Measurements from ENCODE around the gene LNP1.

LNP1 gene

GRCh38 chr3:100404250-100404548 is 2.9 kb downstream of the LNP1 start:
- Histone ChIP-seq H2AFZ (ENCODE audit: low read depth, low read length) (no peak overlapping the region), H4K20me1 (ENCODE audit: insufficient read depth, low read length) (peaks cover 13% of the 10 kb centered on the region; the same call in 1 of the 2 replicates), H3K27me3 (ENCODE audit: insufficient read depth, low read length, poor library complexity) (no peaks in the 10 kb centered on the region), H3K9me3 (ENCODE audit: insufficient read depth, low read length, severe bottlenecking) (no peaks in the 10 kb centered on the region), H3K27ac (ENCODE audit: low read length) (no peak overlapping the region), H3K4me3 (ENCODE audit: low read depth in 1 of 2, low read length in 2 of 2) (peak overlapping the region in 1 of 2 experiments; percentile 98; a peak in 1 of 4 replicates), H3K4me1 (ENCODE audit: insufficient read depth, low read length) (peaks cover 36% of the 10 kb centered on the region), H3K4me2 (ENCODE audit: insufficient read depth, low read length) (peak overlapping the region; percentile 87), H3K9ac (ENCODE audit: low read depth, low read length) (no peak overlapping the region), H3K79me2 (ENCODE audit: insufficient read depth, low read length) (peaks cover 45% of the 10 kb centered on the region), H3K36me3 (ENCODE audit: insufficient read depth, low read length) (peaks cover 6% of the 10 kb centered on the region)
- no peak for ATAC-seq (ENCODE audit: insufficient read depth, low read depth)
- DNase-seq: no peak
- TF ChIP-seq CTCF (IDR thresholded peaks at IDR 0.05; ENCODE audit: borderline replicate concordance, extremely low read depth, low read length, poor library complexity, severe bottlenecking) (no peak), EZH2 (IDR thresholded peaks at IDR 0.05; ENCODE audit: borderline replicate concordance, low read depth, low read length, severe bottlenecking) (no peak)

- H3K79me2 ChIP-seq (ENCODE audit: insufficient read depth, low read length): peaks cover 25% of the 10 kb centered on the region
- H3K4me2 ChIP-seq (ENCODE audit: insufficient read depth, low read length): no peak overlapping the region
Measured at GRCh38 chr3:100407164-100407563, 5.8 kb downstream of the LNP1 start.

GRCh38 chr3:100407977-100408532 is 6.7 kb downstream of the LNP1 start:
- H3K27ac ChIP-seq (ENCODE audit: low read length): no peak overlapping the region
- no peaks in the 10 kb centered on the region for H3K27me3 ChIP-seq (ENCODE audit: insufficient read depth, low read length, poor library complexity)
- H3K36me3 ChIP-seq (ENCODE audit: insufficient read depth, low read length): peaks cover 6% of the 10 kb centered on the region; the same call in 1 of the 2 replicates
- peaks cover 16% of the 10 kb centered on the region for H3K79me2 ChIP-seq (ENCODE audit: insufficient read depth, low read length)
- H3K4me1 ChIP-seq (ENCODE audit: insufficient read depth, low read length): peaks cover 15% of the 10 kb centered on the region
- ATAC-seq (ENCODE audit: insufficient read depth, low read depth): no peak
- no peak overlapping the region for H3K4me3 ChIP-seq (ENCODE audit: low read depth in 1 of 2, low read length in 2 of 2)
- TF ChIP-seq EZH2 (IDR thresholded peaks at IDR 0.05; ENCODE audit: borderline replicate concordance, low read depth, low read length, severe bottlenecking) (no peak), CTCF (IDR thresholded peaks at IDR 0.05; ENCODE audit: borderline replicate concordance, extremely low read depth, low read length, poor library complexity, severe bottlenecking) (no peak)
- peaks cover 3% of the 10 kb centered on the region for H3K9me3 ChIP-seq (ENCODE audit: insufficient read depth, low read length, severe bottlenecking)
- no peak for DNase-seq
- H3K9ac ChIP-seq (ENCODE audit: low read depth, low read length): no peak overlapping the region
- no peak overlapping the region for H3K4me2 ChIP-seq (ENCODE audit: insufficient read depth, low read length)
- no peaks in the 10 kb centered on the region for H4K20me1 ChIP-seq (ENCODE audit: insufficient read depth, low read length)
- no peak overlapping the region for H2AFZ ChIP-seq (ENCODE audit: low read depth, low read length)

More at GRCh38 chr3:100407164-100407563, 5.8 kb downstream of the LNP1 start:
- H3K27me3 ChIP-seq (ENCODE audit: insufficient read depth, low read length, poor library complexity): no peaks in the 10 kb centered on the region
- DNase-seq: no peak
- H2AFZ ChIP-seq (ENCODE audit: low read depth, low read length): no peak overlapping the region
- no peak overlapping the region for H3K27ac ChIP-seq (ENCODE audit: low read length)
- H3K9me3 ChIP-seq (ENCODE audit: insufficient read depth, low read length, severe bottlenecking): peaks cover 3% of the 10 kb centered on the region
- TF ChIP-seq EZH2 (IDR thresholded peaks at IDR 0.05; ENCODE audit: borderline replicate concordance, low read depth, low read length, severe bottlenecking) (no peak), CTCF (IDR thresholded peaks at IDR 0.05; ENCODE audit: borderline replicate concordance, extremely low read depth, low read length, poor library complexity, severe bottlenecking) (no peak)
- no peak overlapping the region for H3K9ac ChIP-seq (ENCODE audit: low read depth, low read length)
- ATAC-seq (ENCODE audit: insufficient read depth, low read depth): no peak
- H4K20me1 ChIP-seq (ENCODE audit: insufficient read depth, low read length): no peaks in the 10 kb centered on the region
- H3K4me1 ChIP-seq (ENCODE audit: insufficient read depth, low read length): peaks cover 24% of the 10 kb centered on the region
- peaks cover 6% of the 10 kb centered on the region; the same call in 1 of the 2 replicates for H3K36me3 ChIP-seq (ENCODE audit: insufficient read depth, low read length)
- H3K4me3 ChIP-seq (ENCODE audit: low read depth in 1 of 2, low read length in 2 of 2): no peak overlapping the region
